ENCODE measurements around the gene IGF1.
A peak's percentile ranks its signal among the peaks of the same experiment; 100 is the strongest.

Gene IGF1

DNA sequence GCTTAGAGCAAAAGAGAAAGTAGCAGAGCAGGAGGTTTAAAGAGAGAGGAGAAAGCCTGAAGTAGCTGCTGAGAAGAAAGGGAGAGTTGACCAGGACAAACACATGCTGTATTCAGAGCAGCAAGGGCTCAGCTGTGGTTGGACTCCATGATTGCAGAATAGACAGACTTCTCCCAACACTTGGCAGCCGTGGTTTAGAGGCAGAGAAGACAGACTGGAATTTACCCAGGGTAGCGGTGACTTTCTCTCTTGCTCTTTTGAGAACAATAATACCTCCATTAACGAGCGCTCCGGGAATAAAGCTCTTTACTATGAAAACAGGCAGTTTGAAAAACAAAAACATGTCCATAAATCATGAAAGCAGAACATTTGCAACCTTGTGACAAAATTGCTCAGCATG is 21.4 kb upstream of the IGF1 start:
- H3K9me3 ChIP-seq (ENCODE audit: insufficient read depth, low read length): no peaks in the 10 kb centered on the region
- H2AFZ ChIP-seq (ENCODE audit: low read depth, low read length): no peak overlapping the region
- no peak overlapping the region for H3K9ac ChIP-seq (ENCODE audit: low read length)
- no peak for TF ChIP-seq EZH2phosphoT487 (IDR thresholded peaks at IDR 0.05; ENCODE audit: low read depth)
- TF ChIP-seq CTCF (IDR thresholded peaks at IDR 0.05; ENCODE audit: low read depth, low read length): no peak
- H3K4me3 ChIP-seq (ENCODE audit: low read length): no peak overlapping the region
- H3K36me3 ChIP-seq (replicated peaks; ENCODE audit: low read depth, low read length): no peaks in the 10 kb centered on the region
- no peaks in the 10 kb centered on the region for H4K20me1 ChIP-seq (ENCODE audit: insufficient read depth, low read length)
- H3K27ac ChIP-seq (ENCODE audit: low read length): no peak overlapping the region
- H3K4me1 ChIP-seq (ENCODE audit: low read length): peaks cover 32% of the 10 kb centered on the region
- H3K27me3 ChIP-seq (ENCODE audit: low read depth, low read length): no peaks in the 10 kb centered on the region
- H3K79me2 ChIP-seq (ENCODE audit: low read length): no peaks in the 10 kb centered on the region
- no peak overlapping the region for H3K4me2 ChIP-seq (ENCODE audit: low read length)

GRCh38 chr12:102498471-102498870 is 18.1 kb upstream of the IGF1 start:
- Histone ChIP-seq H3K27me3 (ENCODE audit: low read depth, low read length) (no peaks in the 10 kb centered on the region), H3K27ac (ENCODE audit: low read length) (no peak overlapping the region), H3K9ac (ENCODE audit: low read length) (no peak overlapping the region), H3K4me2 (ENCODE audit: low read length) (peak overlapping the region; percentile 20; the same call in 1 of the 2 replicates), H3K36me3 (replicated peaks; ENCODE audit: low read depth, low read length) (no peaks in the 10 kb centered on the region), H4K20me1 (ENCODE audit: insufficient read depth, low read length) (no peaks in the 10 kb centered on the region), H3K4me3 (ENCODE audit: low read length) (no peak overlapping the region), H3K4me1 (ENCODE audit: low read length) (peaks cover 21% of the 10 kb centered on the region), H2AFZ (ENCODE audit: low read depth, low read length) (no peak overlapping the region), H3K79me2 (ENCODE audit: low read length) (no peaks in the 10 kb centered on the region), H3K9me3 (ENCODE audit: insufficient read depth, low read length) (0 out of 2 replicates have a peak, but pooled peaks cover 7% of the 10 kb centered on the region)
- TF ChIP-seq EZH2phosphoT487 (IDR thresholded peaks at IDR 0.05; ENCODE audit: low read depth) (no peak), CTCF (IDR thresholded peaks at IDR 0.05; ENCODE audit: low read depth, low read length) (no peak)

- no peak overlapping the region for H2AFZ ChIP-seq (ENCODE audit: low read depth, low read length)
- no peak overlapping the region for H3K4me3 ChIP-seq (ENCODE audit: low read length)
- H3K36me3 ChIP-seq (replicated peaks; ENCODE audit: low read depth, low read length): no peaks in the 10 kb centered on the region
- 0 out of 2 replicates have a peak, but pooled peaks cover 7% of the 10 kb centered on the region for H3K9me3 ChIP-seq (ENCODE audit: insufficient read depth, low read length)
- no peak for TF ChIP-seq EZH2phosphoT487 (IDR thresholded peaks at IDR 0.05; ENCODE audit: low read depth)
- TF ChIP-seq CTCF (IDR thresholded peaks at IDR 0.05; ENCODE audit: low read depth, low read length): no peak
- peaks cover 14% of the 10 kb centered on the region for H3K4me1 ChIP-seq (ENCODE audit: low read length)
- no peaks in the 10 kb centered on the region for H3K27me3 ChIP-seq (ENCODE audit: low read depth, low read length)
- H4K20me1 ChIP-seq (ENCODE audit: insufficient read depth, low read length): no peaks in the 10 kb centered on the region
- H3K79me2 ChIP-seq (ENCODE audit: low read length): no peaks in the 10 kb centered on the region
- H3K27ac ChIP-seq (ENCODE audit: low read length): no peak overlapping the region
- H3K4me2 ChIP-seq (ENCODE audit: low read length): no peak overlapping the region
- H3K9ac ChIP-seq (ENCODE audit: low read length): no peak overlapping the region
Measured at GRCh38 chr12:102497743-102498142, 17.4 kb upstream of the IGF1 start.

DNA sequence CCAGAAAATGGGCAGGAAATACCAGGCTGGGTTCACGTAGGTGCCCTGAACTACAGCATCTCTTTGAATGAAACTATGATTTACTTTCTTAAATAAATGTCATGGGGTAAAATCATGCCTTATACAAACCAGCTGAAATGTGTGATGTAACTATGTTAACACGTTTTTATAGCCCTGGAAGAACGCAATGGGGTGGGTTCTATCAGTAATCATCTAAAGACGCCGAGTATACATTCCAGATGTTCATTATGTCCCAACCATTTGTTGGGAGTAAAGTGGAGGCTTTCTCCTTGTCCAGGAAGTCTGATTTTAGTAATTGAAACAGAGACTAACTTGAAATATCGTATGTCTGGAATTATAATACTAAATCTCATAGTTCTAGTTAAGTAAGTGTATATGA is 16.2 kb upstream of the IGF1 start:
- no peak overlapping the region for H3K4me2 ChIP-seq (ENCODE audit: low read length)
- H3K27me3 ChIP-seq (ENCODE audit: low read depth, low read length): no peaks in the 10 kb centered on the region
- H3K27ac ChIP-seq (ENCODE audit: low read length): no peak overlapping the region
- peaks cover 10% of the 10 kb centered on the region for H3K4me1 ChIP-seq (ENCODE audit: low read length)
- no peaks in the 10 kb centered on the region for H4K20me1 ChIP-seq (ENCODE audit: insufficient read depth, low read length)
- H3K4me3 ChIP-seq (ENCODE audit: low read length): no peak overlapping the region
- no peak overlapping the region for H2AFZ ChIP-seq (ENCODE audit: low read depth, low read length)
- no peaks in the 10 kb centered on the region for H3K36me3 ChIP-seq (replicated peaks; ENCODE audit: low read depth, low read length)
- no peaks in the 10 kb centered on the region for H3K79me2 ChIP-seq (ENCODE audit: low read length)
- no peak overlapping the region for H3K9ac ChIP-seq (ENCODE audit: low read length)
- no peak for TF ChIP-seq EZH2phosphoT487 (IDR thresholded peaks at IDR 0.05; ENCODE audit: low read depth)
- TF ChIP-seq CTCF (IDR thresholded peaks at IDR 0.05; ENCODE audit: low read depth, low read length): no peak
- H3K9me3 ChIP-seq (ENCODE audit: insufficient read depth, low read length): 0 out of 2 replicates have a peak, but pooled peaks cover 7% of the 10 kb centered on the region

Data from OCI-LY3 (cell line).